T-helper 1 cell treated with Interleukin-12 subunit alpha and Interleukin-12 subunit beta and Interleukin-4 antibody, amounts not matched to agents 30 μg/mL and 1 μg/mL, for 36 hours (primary cell): ENCODE measurements around the gene SRCAP.

Experiments used
- H3K27ac Mint-ChIP-seq: one replicate; pipeline ENCODE4 v1.8.0; 2021; ENCODE audit warnings: mild to moderate bottlenecking, mixed read lengths
- H3K27me3 Mint-ChIP-seq: one replicate; pipeline ENCODE4 v1.8.0; 2021; ENCODE audit warnings: low read depth, mixed read lengths
- H3K36me3 Mint-ChIP-seq: one replicate; pipeline ENCODE4 v1.8.0; 2021; ENCODE audit warnings: low read depth, mixed read lengths
- H3K4me1 Mint-ChIP-seq: one replicate; pipeline ENCODE4 v1.8.0; 2021; ENCODE audit warnings: low read depth, mixed read lengths
- H3K4me3 Mint-ChIP-seq: one replicate; pipeline ENCODE4 v1.8.0; 2021; ENCODE audit warnings: mild to moderate bottlenecking, moderate library complexity, mixed read lengths
- H3K9me3 Mint-ChIP-seq: one replicate; pipeline ENCODE4 v1.8.0; 2021; ENCODE audit warnings: mixed read lengths

Gene SRCAP

GRCh38 chr16:30724641-30725417, 25.9 kb downstream of the SRCAP start:
- H3K27ac Mint-ChIP-seq = no peak overlapping the region
- no peaks in the 10 kb centered on the region for H3K9me3 Mint-ChIP-seq
- H3K27me3 Mint-ChIP-seq = no peaks in the 10 kb centered on the region
- H3K36me3 Mint-ChIP-seq = peaks cover 70% of the 10 kb centered on the region
- no peak overlapping the region for H3K4me3 Mint-ChIP-seq
- H3K4me1 Mint-ChIP-seq = peaks cover 6% of the 10 kb centered on the region

GRCh38 chr16:30725418-30725792, 26.4 kb downstream of the SRCAP start:
- Mint-ChIP-seq H3K4me1 (peaks cover 6% of the 10 kb centered on the region), H3K36me3 (peaks cover 70% of the 10 kb centered on the region)

GRCh38 chr16:30728321-30728720, 29.4 kb downstream of the SRCAP start:
- Mint-ChIP-seq H3K36me3 (peaks cover 56% of the 10 kb centered on the region), H3K4me3 (no peak overlapping the region), H3K27ac (no peak overlapping the region), H3K27me3 (no peaks in the 10 kb centered on the region), H3K4me1 (peaks cover 3% of the 10 kb centered on the region), H3K9me3 (no peaks in the 10 kb centered on the region)

More at GRCh38 chr16:30725418-30725792, 26.4 kb downstream of the SRCAP start:
- H3K4me3 Mint-ChIP-seq = no peak overlapping the region
- H3K9me3 Mint-ChIP-seq = no peaks in the 10 kb centered on the region
- H3K27ac Mint-ChIP-seq = no peak overlapping the region
- H3K27me3 Mint-ChIP-seq = no peaks in the 10 kb centered on the region

- Mint-ChIP-seq H3K4me3 (no peak overlapping the region), H3K36me3 (peaks cover 55% of the 10 kb centered on the region), H3K9me3 (no peaks in the 10 kb centered on the region), H3K27me3 (no peaks in the 10 kb centered on the region), H3K4me1 (peaks cover 3% of the 10 kb centered on the region), H3K27ac (no peak overlapping the region)
These were observed 30.1 kb downstream of the SRCAP start for GRCh38 chr16:30728899-30729672.

- peaks cover 50% of the 10 kb centered on the region for H3K36me3 Mint-ChIP-seq
- peaks cover 3% of the 10 kb centered on the region for H3K4me1 Mint-ChIP-seq
- H3K4me3 Mint-ChIP-seq = no peak overlapping the region
- H3K27me3 Mint-ChIP-seq = no peaks in the 10 kb centered on the region
- no peaks in the 10 kb centered on the region for H3K9me3 Mint-ChIP-seq
- no peak overlapping the region for H3K27ac Mint-ChIP-seq
These were observed 32.4 kb downstream of the SRCAP start for GRCh38 chr16:30731411-30731810.

GRCh38 chr16:30736995-30737793, 38.2 kb downstream of the SRCAP start:
- Mint-ChIP-seq H3K4me3 (no peak overlapping the region), H3K4me1 (peaks cover 12% of the 10 kb centered on the region), H3K36me3 (peaks cover 61% of the 10 kb centered on the region), H3K27me3 (no peaks in the 10 kb centered on the region), H3K9me3 (no peaks in the 10 kb centered on the region), H3K27ac (peak overlapping the region; percentile 67)

- no peak overlapping the region for H3K4me3 Mint-ChIP-seq
- H3K36me3 Mint-ChIP-seq = peaks cover 57% of the 10 kb centered on the region
- H3K4me1 Mint-ChIP-seq = peaks cover 12% of the 10 kb centered on the region
- no peak overlapping the region for H3K27ac Mint-ChIP-seq
- H3K9me3 Mint-ChIP-seq = no peaks in the 10 kb centered on the region
- H3K27me3 Mint-ChIP-seq = no peaks in the 10 kb centered on the region
These were observed 39.0 kb downstream of the SRCAP start for GRCh38 chr16:30737794-30738648.

- no peak overlapping the region for H3K27ac Mint-ChIP-seq
- no peak overlapping the region for H3K4me3 Mint-ChIP-seq
- H3K36me3 Mint-ChIP-seq = peaks cover 53% of the 10 kb centered on the region
- H3K4me1 Mint-ChIP-seq = peaks cover 12% of the 10 kb centered on the region
- H3K9me3 Mint-ChIP-seq = no peaks in the 10 kb centered on the region
- H3K27me3 Mint-ChIP-seq = no peaks in the 10 kb centered on the region
These were observed 40.3 kb downstream of the SRCAP start for GRCh38 chr16:30738984-30739951.

- Mint-ChIP-seq H3K27ac (no peak overlapping the region), H3K4me3 (no peak overlapping the region), H3K36me3 (peaks cover 54% of the 10 kb centered on the region), H3K4me1 (peaks cover 12% of the 10 kb centered on the region), H3K9me3 (no peaks in the 10 kb centered on the region), H3K27me3 (no peaks in the 10 kb centered on the region)
These were observed 41.6 kb downstream of the SRCAP start for GRCh38 chr16:30740364-30741251.

- H3K27me3 Mint-ChIP-seq = no peaks in the 10 kb centered on the region
- H3K4me1 Mint-ChIP-seq = peaks cover 12% of the 10 kb centered on the region
- no peak overlapping the region for H3K27ac Mint-ChIP-seq
- no peak overlapping the region for H3K4me3 Mint-ChIP-seq
- no peaks in the 10 kb centered on the region for H3K9me3 Mint-ChIP-seq
- peaks cover 50% of the 10 kb centered on the region for H3K36me3 Mint-ChIP-seq
These were observed 42.5 kb downstream of the SRCAP start for GRCh38 chr16:30741461-30741914.

- H3K4me1 Mint-ChIP-seq = peaks cover 19% of the 10 kb centered on the region
- no peaks in the 10 kb centered on the region for H3K9me3 Mint-ChIP-seq
- H3K27ac Mint-ChIP-seq = no peak overlapping the region
- no peak overlapping the region for H3K4me3 Mint-ChIP-seq
- H3K27me3 Mint-ChIP-seq = no peaks in the 10 kb centered on the region
- peaks cover 35% of the 10 kb centered on the region for H3K36me3 Mint-ChIP-seq
These were observed 44.7 kb downstream of the SRCAP start for GRCh38 chr16:30743716-30744115.

GRCh38 chr16:30744183-30744582, 45.2 kb downstream of the SRCAP start:
- no peak overlapping the region for H3K27ac Mint-ChIP-seq
- H3K27me3 Mint-ChIP-seq = no peaks in the 10 kb centered on the region
- H3K36me3 Mint-ChIP-seq = peaks cover 33% of the 10 kb centered on the region
- no peaks in the 10 kb centered on the region for H3K9me3 Mint-ChIP-seq
- H3K4me1 Mint-ChIP-seq = peaks cover 20% of the 10 kb centered on the region
- H3K4me3 Mint-ChIP-seq = no peak overlapping the region
